Hepatocyte (in vitro differentiated cells): ENCODE data around the gene CCDC61.

Experiments
- EZH2 ChIP-seq: fragments of 200-600 bp; sonication (generic); IDR thresholded peaks from 2 replicates; pipeline ENCODE4 v1.6.1; 2016; ENCODE audit warnings: antibody characterized with exemption, mild to moderate bottlenecking, borderline replicate concordance
- EZH2phosphoT487 ChIP-seq: fragments of 200-600 bp; sonication (generic); IDR thresholded peaks from one replicate; pipeline ENCODE4 v1.6.1; 2018; ENCODE audit warnings: antibody characterized with exemption, mild to moderate bottlenecking, low read depth, moderate library complexity; ENCODE audit not compliant: unreplicated experiment, severe bottlenecking
- TF ChIP-seq, protein P1 (sequence below): fragments of 200-600 bp; sonication (generic); IDR thresholded peaks from 2 replicates; pipeline ENCODE4 v1.5.1; 2016; ENCODE audit warnings: antibody characterized with exemption, mild to moderate bottlenecking; ENCODE audit not compliant: poor library complexity

DNA sequence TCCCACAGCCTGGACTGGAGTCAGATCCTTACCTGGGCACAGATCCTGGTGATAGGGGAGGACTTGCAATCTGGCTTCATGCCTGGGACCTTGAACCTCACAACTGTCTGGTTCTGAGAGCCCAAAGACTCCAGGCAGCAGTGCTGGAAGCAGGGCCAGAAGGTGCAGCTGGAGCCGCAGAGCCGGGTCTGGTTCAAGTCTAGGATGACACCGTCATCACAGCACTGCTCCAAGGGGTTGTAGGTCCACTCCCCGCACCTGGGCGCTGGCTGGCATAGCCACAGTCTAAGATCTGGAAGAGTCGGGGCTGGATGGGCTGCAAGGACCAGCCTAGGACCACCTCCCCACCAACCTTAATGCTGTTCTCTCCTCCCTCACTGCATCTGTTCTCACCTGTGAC, 44.9 kb downstream of the CCDC61 start:
- TF ChIP-seq, protein P1, sequence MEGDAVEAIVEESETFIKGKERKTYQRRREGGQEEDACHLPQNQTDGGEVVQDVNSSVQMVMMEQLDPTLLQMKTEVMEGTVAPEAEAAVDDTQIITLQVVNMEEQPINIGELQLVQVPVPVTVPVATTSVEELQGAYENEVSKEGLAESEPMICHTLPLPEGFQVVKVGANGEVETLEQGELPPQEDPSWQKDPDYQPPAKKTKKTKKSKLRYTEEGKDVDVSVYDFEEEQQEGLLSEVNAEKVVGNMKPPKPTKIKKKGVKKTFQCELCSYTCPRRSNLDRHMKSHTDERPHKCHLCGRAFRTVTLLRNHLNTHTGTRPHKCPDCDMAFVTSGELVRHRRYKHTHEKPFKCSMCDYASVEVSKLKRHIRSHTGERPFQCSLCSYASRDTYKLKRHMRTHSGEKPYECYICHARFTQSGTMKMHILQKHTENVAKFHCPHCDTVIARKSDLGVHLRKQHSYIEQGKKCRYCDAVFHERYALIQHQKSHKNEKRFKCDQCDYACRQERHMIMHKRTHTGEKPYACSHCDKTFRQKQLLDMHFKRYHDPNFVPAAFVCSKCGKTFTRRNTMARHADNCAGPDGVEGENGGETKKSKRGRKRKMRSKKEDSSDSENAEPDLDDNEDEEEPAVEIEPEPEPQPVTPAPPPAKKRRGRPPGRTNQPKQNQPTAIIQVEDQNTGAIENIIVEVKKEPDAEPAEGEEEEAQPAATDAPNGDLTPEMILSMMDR: no peak
- no peak for TF ChIP-seq EZH2
- TF ChIP-seq EZH2phosphoT487: no peak
